Kidney glomerular epithelial cell (primary cell): ENCODE data around the gene PRRC2C.
"Not testable (repeated sequence)": the region's sequence is repeated elsewhere in the genome, so short reads cannot be mapped to it uniquely, and the experiment has no call there.

Source experiments
- DNase-seq: peaks from one replicate; lab custom pipeline; 2025; lab: John Stamatoyannopoulos, UW

The PRRC2C gene

GRCh38 chr1:171585715-171586114, 100.4 kb downstream of the PRRC2C start:
- no peak for DNase-seq

GRCh38 chr1:171588230-171588629, 102.9 kb downstream of the PRRC2C start:
- no peak for DNase-seq

GRCh38 chr1:171590022-171590421, 104.7 kb downstream of the PRRC2C start:
- DNase-seq = no peak

GRCh38 chr1:171595324-171595723, 110.0 kb downstream of the PRRC2C start:
- DNase-seq = no peak

- DNase-seq = no peak
Observed at GRCh38 chr1:171596119-171596518, 110.8 kb downstream of the PRRC2C start.

GRCh38 chr1:171596705-171597104, 111.4 kb downstream of the PRRC2C start:
- DNase-seq = no peak

- no peak for DNase-seq
Observed at GRCh38 chr1:171597203-171597602, 111.9 kb downstream of the PRRC2C start.

- not testable (repeated sequence) for DNase-seq
Observed at GRCh38 chr1:171600310-171600709, 115.0 kb downstream of the PRRC2C start.

- no peak for DNase-seq
Observed at GRCh38 chr1:171600862-171601261, 115.5 kb downstream of the PRRC2C start.

GRCh38 chr1:171603042-171603441, 117.7 kb downstream of the PRRC2C start:
- not testable (repeated sequence) for DNase-seq

- DNase-seq = no peak
Observed at GRCh38 chr1:171606402-171606941, 121.1 kb downstream of the PRRC2C start.

GRCh38 chr1:171610385-171610784, 125.1 kb downstream of the PRRC2C start:
- peak; percentile 60 for DNase-seq

GRCh38 chr1:171611306-171611705, 126.0 kb downstream of the PRRC2C start:
- DNase-seq = no peak

GRCh38 chr1:171613282-171613681, 128.0 kb downstream of the PRRC2C start:
- DNase-seq = no peak

- not testable (repeated sequence) for DNase-seq
Observed at GRCh38 chr1:171615122-171615906, 130.0 kb downstream of the PRRC2C start.

- no peak for DNase-seq
Observed at GRCh38 chr1:171616586-171616985, 131.3 kb downstream of the PRRC2C start.

GRCh38 chr1:171622152-171622462, 136.8 kb downstream of the PRRC2C start, which contains the start of gene MYOCOS:
TSS of gene MYOCOS (plus strand) at chr1:171622243. CDS start at chr1:171623884, 1,641 bp downstream.
- DNase-seq = no peak

GRCh38 chr1:171623651-171624331, 138.5 kb downstream of the PRRC2C start:
- DNase-seq = no peak

- no peak for DNase-seq
Observed at GRCh38 chr1:171625225-171625624, 139.9 kb downstream of the PRRC2C start.

- DNase-seq = no peak
Observed at GRCh38 chr1:171627020-171627419, 141.7 kb downstream of the PRRC2C start.

GRCh38 chr1:171628225-171628624, 142.9 kb downstream of the PRRC2C start:
- DNase-seq = no peak

- no peak for DNase-seq
Observed at GRCh38 chr1:171635661-171636060, 150.3 kb downstream of the PRRC2C start.

- no peak for DNase-seq
Observed at GRCh38 chr1:171636141-171636540, 150.8 kb downstream of the PRRC2C start.
